Caki2 (cell line): ENCODE data around the gene CRLF1. TPM values are rescaled to one million over a fixed set of nuclear protein-coding genes. Genes with fewer than 3 reads are reported as not detected.
A peak's percentile ranks its signal among the peaks of the same experiment; 100 is the strongest.

Source experiments
- DNase-seq: peaks from one replicate; pipeline ENCODE4 v3.0.0-alpha.2; 2015; ENCODE audit warnings: low read depth
- in situ Hi-C: cut with HindIII; loops from 2 replicates; pipeline ENCODE4 v1.10.0; 2016; ENCODE audit warnings: low sequenced_read_pairs, low pct_unique_long_range_greater_than_20kb, mixed read lengths
- total RNA-seq: library from RNA; depleted of rRNA; stranded (reverse); fragments of >200 nt; shearing (Covaris generic); gene quantifications from 2 replicates; pipeline ENCODE4 v1.2.3, GENCODE V29; 2014; ENCODE audit warnings: low replicate concordance; rRNA removed

Gene CRLF1, protein sequence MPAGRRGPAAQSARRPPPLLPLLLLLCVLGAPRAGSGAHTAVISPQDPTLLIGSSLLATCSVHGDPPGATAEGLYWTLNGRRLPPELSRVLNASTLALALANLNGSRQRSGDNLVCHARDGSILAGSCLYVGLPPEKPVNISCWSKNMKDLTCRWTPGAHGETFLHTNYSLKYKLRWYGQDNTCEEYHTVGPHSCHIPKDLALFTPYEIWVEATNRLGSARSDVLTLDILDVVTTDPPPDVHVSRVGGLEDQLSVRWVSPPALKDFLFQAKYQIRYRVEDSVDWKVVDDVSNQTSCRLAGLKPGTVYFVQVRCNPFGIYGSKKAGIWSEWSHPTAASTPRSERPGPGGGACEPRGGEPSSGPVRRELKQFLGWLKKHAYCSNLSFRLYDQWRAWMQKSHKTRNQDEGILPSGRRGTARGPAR
- total RNA-seq, result 9.8 and 51.0 TPM in 2 replicates

DNA sequence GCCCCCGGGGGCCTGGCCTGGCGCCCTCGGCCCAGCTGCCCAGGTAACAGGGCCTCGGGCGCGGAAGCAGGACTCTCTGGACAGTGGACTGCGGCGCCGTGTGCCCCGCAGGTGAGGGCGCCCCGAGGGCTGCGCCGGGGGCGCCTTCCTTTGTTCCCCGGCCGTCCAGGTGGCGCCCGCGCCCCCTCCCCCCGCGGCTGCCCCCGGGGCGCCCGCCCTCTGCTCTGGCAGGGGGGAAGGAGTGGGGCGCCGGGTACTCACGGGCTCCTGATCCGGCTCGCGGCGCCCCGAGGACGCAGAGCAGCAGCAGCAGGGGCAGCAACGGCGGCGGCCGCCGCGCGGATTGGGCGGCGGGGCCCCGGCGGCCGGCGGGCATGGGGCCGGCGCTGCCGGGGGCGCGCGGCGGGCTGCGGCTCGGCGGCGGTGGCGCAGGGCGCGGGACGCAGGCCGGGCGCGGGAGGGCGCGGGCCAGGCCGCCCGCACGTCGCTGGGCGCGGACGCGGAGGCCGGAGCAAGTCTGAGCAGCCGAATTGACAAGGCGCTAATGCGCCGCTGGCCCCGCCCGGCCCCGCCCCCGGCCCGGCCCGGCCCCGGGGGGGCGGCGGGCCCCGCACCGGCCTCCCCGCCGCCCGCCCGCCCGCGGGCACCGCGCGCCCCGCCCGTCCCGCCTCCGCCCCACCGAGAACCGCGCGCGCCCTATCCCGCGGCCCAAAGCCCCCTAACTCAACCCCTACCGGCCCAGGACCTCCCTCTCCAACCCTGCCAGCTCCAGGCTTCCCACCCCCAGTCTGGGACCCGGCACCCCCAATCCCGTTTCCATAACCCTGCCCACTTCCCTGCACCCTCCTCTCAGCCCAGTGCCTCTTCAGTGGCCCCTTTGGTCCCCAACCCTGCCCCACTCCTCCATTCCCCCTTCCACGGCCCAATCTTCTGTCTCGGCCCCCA is at the start of gene CRLF1:
Gene CRLF1 (minus strand): TSS at position 519 of the 945 bp plus-strand sequence. CDS start 143 bp downstream, at position 376.
- in situ Hi-C loops, result no loop called here
- no peak for DNase-seq

DNA sequence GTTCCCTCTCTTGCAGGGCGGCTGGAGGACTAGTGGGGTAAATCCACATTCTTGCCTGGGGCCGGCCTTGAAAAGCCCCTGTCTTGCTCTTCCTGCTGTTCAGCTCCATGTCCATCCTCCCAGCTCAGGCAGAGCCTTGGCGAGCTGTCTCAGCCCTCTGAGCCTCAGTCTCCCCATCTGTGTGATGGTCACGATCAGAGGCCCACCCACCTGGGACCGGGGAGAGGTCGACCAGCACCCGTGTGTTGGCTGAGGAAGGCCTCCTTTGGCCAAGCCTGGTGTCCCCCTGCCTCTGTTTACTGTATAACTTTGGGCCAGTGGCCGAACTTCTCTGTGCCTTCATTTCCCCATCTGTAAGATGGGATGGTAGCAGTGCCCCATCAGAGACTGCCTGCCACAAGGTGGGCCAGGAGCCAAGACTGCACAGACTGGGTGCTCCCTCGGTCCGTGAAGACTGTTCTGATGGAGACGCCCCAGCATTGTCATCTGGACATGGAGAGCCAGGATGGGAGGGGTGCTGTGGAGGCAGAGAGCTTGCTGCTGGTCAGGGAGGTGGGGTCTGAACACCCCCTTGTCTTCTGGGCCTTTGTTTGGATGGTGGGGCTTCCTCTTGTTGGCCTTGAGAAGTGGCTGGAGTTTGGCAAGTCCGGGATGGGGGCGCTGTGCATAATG is 48.7 kb upstream of the CRLF1 start:
- in situ Hi-C loops, result no loop called here
- DNase-seq, result no peak

DNA sequence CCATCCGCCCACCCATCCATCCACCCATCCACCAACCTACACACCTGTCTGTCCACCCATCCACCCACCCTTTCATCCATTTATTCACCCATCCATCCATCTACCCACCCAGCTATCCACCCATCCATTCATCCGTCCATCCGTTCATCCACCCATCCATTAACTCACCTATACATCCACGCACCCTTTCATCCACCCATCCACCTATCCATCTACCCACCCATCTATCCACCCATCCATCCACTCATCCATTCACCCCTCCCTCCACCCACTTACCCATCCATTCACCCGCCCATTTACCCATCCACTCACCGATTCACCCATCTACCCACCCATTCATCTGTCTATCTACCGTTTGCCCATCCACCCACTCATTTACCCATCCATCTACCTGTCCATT is 47.9 kb upstream of the CRLF1 start:
- in situ Hi-C loops, result no loop called here
- no peak for DNase-seq

DNA sequence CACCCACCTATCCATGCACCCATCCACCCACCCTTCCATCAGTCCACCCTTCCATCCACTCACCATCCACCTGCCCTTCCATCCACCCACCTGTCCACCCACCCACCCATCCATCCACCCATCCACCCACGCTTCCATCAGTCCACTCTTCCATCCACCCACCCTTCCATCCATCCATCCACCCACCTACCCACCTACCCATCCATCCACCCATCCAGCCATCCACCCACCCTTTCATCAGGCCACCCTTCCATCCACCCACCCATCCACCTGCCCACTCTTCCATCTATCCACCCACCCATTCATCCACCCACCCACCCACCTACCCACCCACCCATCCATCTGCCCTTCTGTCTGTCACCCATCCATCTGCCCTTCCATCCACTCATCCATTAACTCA is 47.3 kb upstream of the CRLF1 start:
- DNase-seq, result no peak
- in situ Hi-C loops, result no loop called here

DNA sequence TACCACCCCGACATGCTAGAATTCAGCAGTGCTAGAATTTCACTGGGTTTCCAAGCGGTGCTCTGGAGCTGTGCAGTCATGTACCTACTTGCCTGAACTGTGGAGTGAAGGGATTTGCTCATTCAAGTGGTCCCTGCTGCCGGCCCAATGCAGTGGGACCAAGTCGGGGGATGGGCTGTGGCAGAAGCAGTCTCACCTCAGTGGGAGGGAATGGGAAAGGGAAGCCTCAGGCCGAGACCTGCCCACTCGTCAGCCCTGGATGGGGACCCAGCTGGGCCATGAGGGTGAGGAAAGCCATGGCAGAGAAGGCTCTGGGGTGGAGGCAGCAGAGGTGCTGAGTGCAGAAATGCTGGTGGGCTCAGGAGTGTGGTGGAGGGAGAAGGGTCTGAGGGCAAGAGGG is 45.1 kb upstream of the CRLF1 start:
- DNase-seq, result no peak
- in situ Hi-C loops, result no loop called here

DNA sequence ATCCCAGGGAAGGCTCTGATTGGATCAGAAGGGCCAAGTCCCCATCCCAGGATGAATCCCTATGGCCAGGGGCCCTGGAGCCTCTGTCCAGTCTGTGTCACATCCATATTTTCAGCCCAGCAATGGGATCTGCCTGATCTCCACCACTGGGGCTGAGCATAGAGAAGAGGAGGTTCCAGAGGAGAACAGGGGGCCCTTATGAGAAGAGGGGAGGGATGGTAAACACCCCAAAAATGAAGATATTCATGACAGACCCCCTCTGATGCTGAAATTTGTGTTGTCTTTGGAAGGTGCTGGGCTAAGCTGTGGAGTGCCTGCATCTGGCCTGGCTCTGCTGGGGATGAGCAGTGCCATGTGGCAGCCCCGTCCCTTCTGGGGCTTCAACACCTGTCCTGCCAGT is 44.7 kb upstream of the CRLF1 start:
- DNase-seq, result no peak
- in situ Hi-C loops, result no loop called here

DNA sequence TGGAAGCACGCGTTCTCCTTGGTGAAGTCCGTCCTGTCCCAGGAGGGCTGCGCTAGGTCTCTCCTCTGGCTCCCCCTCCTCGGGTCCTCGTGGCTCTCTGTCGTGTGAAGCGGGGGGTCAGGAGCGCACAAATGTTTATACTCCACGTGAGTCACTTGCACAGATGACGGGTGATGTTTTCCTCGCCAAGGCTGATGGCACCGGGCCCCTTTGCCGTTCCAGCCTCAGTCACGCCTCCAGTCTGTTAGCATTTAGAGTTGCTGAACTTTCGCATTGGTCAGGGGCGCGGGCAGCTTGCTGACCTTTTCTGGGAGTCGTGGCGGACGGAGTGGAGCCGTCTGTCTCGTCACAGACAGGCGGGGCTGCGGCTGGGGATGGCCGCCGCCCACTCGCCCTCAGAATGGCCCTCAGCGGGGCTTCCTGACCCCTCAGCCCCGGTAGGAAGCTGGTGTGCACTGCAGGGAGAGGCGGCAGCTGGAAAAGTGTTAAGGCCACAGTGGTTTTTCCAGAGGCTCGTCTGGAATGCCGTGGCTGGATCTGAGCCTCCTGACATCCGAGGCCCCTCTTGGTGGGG is 44.0 kb upstream of the CRLF1 start:
- DNase-seq, result peak; percentile 52
- in situ Hi-C loops, result no loop called here

DNA sequence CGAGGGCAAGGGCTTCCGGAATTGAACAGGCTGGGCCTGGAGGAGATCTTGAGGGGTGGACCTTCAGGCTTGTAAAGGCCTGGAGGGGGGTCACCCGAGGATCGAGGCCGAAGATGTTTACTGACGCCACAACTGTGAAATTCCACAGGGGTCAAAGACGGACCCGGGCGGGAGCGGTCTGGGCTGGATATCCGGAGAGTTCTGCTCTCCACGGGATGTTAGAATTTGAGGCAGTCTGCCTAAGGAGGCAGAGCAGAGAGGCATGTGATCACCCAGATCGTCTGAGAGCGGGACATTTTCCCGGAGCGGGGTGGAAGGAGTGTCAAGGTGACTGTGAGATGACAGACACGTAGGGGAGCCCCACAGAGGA is 43.4 kb upstream of the CRLF1 start:
- no peak for DNase-seq
- in situ Hi-C loops, result no loop called here

DNA sequence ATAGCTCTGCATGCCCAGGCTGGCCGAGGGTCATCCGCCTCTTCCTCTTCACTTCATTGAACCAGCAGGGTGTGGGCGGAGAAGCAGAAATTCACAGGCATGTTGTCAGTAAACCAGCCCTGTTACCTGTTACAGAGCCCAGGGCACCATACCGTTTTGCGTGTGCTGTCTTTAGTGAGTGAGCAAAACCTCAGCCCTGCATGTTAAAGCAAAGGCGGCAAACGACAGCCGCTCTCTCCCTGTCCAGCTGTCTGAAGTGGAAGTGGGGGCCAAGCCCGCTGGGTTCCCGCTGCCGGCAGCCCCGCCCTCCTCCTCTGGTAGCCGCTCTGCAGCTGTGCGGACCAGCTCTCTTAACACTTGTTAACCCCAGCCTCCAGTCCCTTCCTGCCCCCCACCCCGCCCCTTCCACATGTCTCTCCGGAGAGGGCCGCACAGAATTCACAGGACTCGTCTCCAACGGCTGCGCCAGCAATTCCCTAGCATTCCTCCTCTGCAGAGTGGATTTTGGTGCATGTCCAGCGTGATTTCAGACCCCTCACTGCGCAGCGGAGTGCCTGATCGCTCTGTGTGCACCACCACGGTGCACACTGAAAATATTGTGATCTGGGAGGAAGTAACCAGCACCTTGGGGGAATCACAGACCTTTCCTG is 42.9 kb upstream of the CRLF1 start:
- in situ Hi-C loops, result no loop called here
- no peak for DNase-seq

DNA sequence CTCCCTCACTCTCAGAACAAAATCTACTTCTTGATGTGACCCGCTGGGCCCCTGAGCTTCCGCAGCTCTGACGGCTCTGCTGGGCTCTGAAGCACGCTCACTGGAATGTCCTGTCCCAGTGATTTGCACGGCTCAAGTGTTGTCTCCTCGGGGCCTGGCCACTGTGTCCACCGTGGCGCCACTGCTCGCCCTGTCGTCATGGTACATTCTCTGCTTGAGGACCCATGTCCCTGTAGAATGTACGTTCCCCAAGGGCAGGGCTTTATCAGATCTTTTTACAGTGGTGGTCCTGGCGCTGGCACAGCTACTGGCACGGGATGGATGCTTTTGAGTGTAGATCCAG is 42.3 kb upstream of the CRLF1 start:
- no peak for DNase-seq
- in situ Hi-C loops, result no loop called here

DNA sequence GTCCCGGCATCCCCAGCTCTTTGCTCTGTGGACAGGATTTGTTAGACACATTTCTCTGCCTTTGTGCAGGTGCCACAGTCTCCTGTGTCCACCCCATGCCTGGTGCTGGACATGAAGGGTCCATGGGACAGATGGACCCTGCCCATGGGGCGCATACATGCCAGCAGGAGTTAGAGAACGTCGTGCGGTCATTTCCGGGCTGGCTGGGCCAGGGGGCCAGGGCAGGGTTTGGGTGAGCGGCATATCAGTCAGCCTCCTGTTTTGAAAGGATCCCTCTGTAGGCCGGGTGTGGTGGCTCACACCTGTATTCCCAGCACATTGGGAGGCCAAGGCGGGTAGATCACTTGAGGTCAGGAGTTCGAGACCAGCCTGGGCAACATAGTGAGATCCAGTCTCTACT is 41.2 kb upstream of the CRLF1 start:
- in situ Hi-C loops, result no loop called here
- no peak for DNase-seq

DNA sequence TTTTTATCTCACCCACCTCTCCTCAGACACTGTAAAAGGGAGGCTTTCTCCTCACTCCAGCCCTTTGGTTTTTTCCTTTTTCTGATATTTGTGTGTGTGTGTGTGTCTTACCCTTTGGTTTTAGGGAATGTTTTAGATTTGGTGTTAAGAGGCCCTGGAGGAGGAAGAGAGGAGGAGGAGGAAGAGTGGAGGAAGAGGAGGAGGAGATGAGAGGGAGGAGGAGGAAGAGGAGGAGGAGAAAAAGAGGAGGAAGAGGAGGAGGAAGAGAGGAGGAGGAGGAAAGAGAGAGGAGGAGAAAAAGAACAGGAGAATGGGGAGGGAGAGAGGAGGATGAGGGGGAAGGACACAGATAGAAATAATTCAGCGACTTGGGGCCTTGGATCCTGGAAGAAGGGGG is 40.8 kb upstream of the CRLF1 start:
- in situ Hi-C loops, result no loop called here
- no peak for DNase-seq

DNA sequence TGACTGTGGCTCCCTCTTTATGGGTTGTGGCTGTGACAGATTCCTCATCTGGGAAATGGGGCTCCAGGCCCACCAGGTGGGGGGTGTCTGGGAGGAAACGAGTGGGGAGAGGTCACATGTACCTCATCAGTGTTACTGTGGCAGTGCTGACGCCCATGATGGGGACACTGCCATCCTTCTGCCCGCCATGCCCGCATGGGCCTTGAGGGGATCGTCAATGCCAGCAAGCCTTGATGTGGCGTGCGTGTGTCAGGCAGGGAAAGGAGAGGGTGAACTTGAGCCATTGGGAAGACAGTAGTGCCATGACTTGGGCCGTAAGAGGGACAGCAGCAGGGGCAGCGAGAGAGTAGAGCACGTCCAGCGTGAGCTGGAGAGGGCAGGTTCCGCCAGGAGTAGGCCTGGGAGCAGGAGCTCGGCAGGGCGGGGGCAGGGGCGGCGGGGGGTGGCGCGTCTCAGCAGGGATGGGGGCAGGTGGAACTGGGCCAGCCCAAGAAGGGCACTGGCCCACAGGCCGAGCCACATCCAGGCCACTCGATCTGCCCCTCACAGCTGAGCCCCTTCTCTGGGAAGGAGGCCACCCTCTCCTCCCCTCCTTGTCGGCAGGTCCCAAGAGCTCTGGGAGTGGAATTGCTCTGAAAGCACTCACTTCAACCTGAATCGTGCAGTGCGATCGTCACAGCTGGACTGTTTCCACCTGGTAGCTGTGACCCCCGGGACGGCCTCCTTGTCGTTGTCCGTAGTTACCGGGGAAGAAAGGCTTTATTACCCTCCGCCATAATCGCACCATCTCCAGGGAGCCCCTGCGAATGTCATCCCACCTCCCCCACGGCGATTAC is 40.2 kb upstream of the CRLF1 start:
- in situ Hi-C loops, result no loop called here
- DNase-seq, result no peak

DNA sequence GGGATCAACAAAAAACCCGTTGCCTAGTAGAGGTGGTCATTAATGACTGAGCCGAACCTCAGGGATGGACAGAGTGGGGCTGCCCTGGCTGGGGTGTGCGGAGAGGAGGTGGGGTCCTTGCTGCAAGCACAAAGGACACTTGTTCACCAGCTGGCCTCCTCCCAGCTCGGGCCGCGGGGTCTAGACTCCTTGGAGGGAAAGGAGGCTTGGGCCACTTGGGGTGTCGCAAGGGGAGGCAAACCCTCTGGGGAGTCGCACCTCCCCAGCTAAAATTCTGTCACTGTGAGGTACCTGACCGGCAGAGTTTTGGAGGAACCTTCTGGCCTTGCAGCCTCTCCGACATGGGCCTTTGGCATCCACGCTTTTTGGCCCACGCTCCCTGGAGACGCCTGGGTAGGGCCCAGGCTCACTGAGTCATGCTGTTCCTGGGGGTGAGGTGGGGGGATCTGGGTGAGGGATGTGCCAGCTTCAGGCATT is 38.5 kb upstream of the CRLF1 start:
- no peak for DNase-seq
- in situ Hi-C loops, result no loop called here

DNA sequence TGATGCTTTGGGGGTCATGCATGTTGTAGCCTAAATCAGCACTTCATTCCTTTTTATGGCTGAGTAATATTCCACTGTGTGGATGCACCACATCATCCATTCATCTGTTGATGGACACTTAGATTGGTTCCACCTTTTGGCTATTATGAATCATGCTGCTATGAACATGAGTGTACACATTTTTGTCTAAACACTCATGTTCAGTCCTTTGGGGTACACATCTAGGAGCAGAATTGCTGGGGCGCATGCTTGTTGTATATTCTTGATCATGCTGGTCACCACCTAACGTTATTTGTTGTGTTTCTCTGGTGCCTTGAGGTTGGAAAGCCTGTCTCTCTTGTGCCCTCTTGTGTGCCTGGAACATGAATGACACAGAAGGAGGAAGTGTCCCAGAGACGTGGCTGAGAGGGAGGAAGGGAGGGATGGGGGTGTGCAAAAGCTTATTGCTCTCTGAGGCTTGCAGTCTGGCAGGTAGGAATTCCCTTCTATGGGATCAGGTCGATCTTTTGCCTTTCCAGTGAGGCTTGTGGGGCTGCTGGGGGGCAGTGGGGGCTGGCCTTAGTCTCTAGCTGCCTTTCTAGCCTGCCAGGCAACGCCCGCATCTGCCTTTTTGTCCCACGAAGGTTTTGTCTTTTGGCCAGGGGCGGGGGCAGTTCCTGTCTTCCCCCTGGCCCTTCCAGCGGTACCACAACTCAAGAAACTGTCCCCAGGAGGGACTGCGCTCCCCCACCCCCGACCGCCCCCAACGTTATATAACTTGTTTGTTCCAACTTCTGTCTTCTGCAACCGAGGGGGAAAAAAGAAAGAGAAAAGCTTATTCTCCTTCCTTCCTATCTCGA is 37.8 kb upstream of the CRLF1 start:
- peak; percentile 39 for DNase-seq
- in situ Hi-C loops, result no loop called here

DNA sequence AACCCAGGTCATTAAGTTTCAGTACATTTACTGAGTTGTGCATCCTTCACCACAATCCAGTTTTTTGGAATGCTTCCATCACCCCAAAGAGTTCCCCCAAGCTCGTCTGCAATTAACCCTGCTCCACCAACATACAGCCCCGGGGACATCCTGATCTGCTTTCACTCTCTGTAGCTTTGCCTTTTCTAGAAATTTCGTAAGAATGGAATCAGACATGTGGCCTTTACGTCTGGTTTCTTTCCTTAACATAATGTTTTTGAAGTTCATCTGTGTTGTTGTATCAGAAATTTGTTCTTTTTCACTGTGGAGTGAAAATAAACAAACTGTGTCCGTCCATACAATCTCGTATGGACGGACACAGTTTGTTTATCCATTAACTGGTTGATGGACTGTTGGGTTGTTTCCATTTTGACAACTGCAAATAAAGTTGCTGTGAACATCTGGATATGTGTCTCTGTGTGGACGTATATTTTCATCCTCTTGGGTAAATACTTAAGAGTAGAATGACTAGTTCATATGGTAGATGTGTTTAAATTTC is 33.2 kb upstream of the CRLF1 start:
- in situ Hi-C loops, result no loop called here
- DNase-seq, result no peak
